Stomach smooth muscle (tissue), 2 donors: ENCODE data around the gene ABCA6.

Experiments
- H3K27ac ChIP-seq: one replicate; pipeline ENCODE4 v1.7.0; 2013; ENCODE audit warnings: mild to moderate bottlenecking, low read length, inconsistent platforms
- H3K27me3 ChIP-seq, 2 donors: one replicate each; pipeline ENCODE4 v1.7.0; 2013; ENCODE audit warnings: low read length in 2 of 2; ENCODE audit not compliant: insufficient read depth in 2 of 2, control insufficient read depth in 1 of 2
- H3K36me3 ChIP-seq, 2 donors: one replicate each; pipeline ENCODE4 v1.7.0; 2013; ENCODE audit warnings: low read length in 2 of 2; ENCODE audit not compliant: control insufficient read depth in 2 of 2, insufficient read depth in 2 of 2
- H3K4me1 ChIP-seq: one replicate; pipeline ENCODE4 v1.7.0; 2013; ENCODE audit warnings: low read length; ENCODE audit not compliant: control insufficient read depth, insufficient read depth
- H3K4me3 ChIP-seq, 2 donors: one replicate each; pipeline ENCODE4 v1.7.0; 2013; ENCODE audit warnings: low read length in 2 of 2
- H3K9ac ChIP-seq, 2 donors: one replicate each; pipeline ENCODE4 v1.7.0; 2013; ENCODE audit warnings: low read length in 2 of 2, mild to moderate bottlenecking in 1 of 2
- H3K9me3 ChIP-seq, 2 donors: one replicate each; pipeline ENCODE4 v1.7.0; 2013; ENCODE audit warnings: low read length in 2 of 2; ENCODE audit not compliant: control insufficient read depth in 2 of 2
- donor health status: healthy.
- donor health status: Pancreatic carcinoma.

Gene ABCA6

GRCh38 chr17:69134112-69134511, 7.6 kb downstream of the ABCA6 start:
- Histone ChIP-seq H3K4me3 (no peak overlapping the region), H3K36me3 (peaks cover 4 to 5% of the 10 kb centered on the region in 2 donors), H3K27me3 (no peaks in the 10 kb centered on the region), H3K9me3 (peaks cover 0 to 3% of the 10 kb centered on the region in 2 donors), H3K27ac (no peak overlapping the region), H3K4me1 (no peaks in the 10 kb centered on the region), H3K9ac (no peak overlapping the region)

- Histone ChIP-seq H3K9ac (no peak overlapping the region), H3K4me1 (no peaks in the 10 kb centered on the region), H3K36me3 (peaks cover 0 to 5% of the 10 kb centered on the region in 2 donors), H3K4me3 (no peak overlapping the region), H3K9me3 (no peaks in the 10 kb centered on the region), H3K27ac (no peak overlapping the region), H3K27me3 (no peaks in the 10 kb centered on the region)
Observed at GRCh38 chr17:69130627-69131296, 10.9 kb downstream of the ABCA6 start.

GRCh38 chr17:69123626-69124025, 18.1 kb downstream of the ABCA6 start:
- H3K9me3 ChIP-seq = no peaks in the 10 kb centered on the region
- H3K9ac ChIP-seq = no peak overlapping the region
- H3K27me3 ChIP-seq = no peaks in the 10 kb centered on the region
- H3K27ac ChIP-seq = no peak overlapping the region
- no peak overlapping the region for H3K4me3 ChIP-seq
- no peaks in the 10 kb centered on the region for H3K4me1 ChIP-seq
- H3K36me3 ChIP-seq = no peaks in the 10 kb centered on the region

- Histone ChIP-seq H3K4me1 (no peaks in the 10 kb centered on the region), H3K9ac (no peak overlapping the region), H3K9me3 (no peaks in the 10 kb centered on the region), H3K36me3 (no peaks in the 10 kb centered on the region), H3K4me3 (no peak overlapping the region), H3K27ac (no peak overlapping the region), H3K27me3 (no peaks in the 10 kb centered on the region)
Observed at GRCh38 chr17:69122065-69122464, 19.6 kb downstream of the ABCA6 start.

- Histone ChIP-seq H3K36me3 (no peaks in the 10 kb centered on the region), H3K4me3 (no peak overlapping the region), H3K27me3 (no peaks in the 10 kb centered on the region), H3K9ac (no peak overlapping the region), H3K9me3 (no peaks in the 10 kb centered on the region), H3K4me1 (no peaks in the 10 kb centered on the region), H3K27ac (no peak overlapping the region)
Observed at GRCh38 chr17:69117855-69118784, 23.6 kb downstream of the ABCA6 start.

DNA sequence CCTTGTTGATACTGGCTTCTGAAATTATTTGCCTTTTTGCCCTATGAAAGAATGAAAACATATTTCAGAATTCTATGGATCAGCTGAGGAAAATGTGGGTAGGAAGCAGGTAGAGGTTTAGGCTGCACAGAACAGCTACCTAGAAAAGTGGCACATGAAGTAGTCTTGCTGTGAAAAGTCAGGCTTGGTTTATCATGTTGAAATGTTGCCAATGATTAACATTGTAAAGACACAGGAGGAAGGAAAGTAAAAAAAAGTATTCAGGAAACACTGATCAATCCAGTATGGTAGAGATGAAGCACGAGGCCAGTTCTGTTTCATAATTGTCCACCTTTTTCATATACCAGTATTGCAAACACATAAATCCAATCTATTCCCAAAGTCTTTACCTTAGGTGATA, 29.9 kb downstream of the ABCA6 start:
- no peak overlapping the region for H3K4me3 ChIP-seq

GRCh38 chr17:69105907-69106730, 35.6 kb downstream of the ABCA6 start:
- H3K9ac ChIP-seq = no peak overlapping the region
- no peaks in the 10 kb centered on the region for H3K36me3 ChIP-seq
- H3K9me3 ChIP-seq = no peaks in the 10 kb centered on the region
- no peaks in the 10 kb centered on the region for H3K4me1 ChIP-seq
- H3K4me3 ChIP-seq = no peak overlapping the region
- no peak overlapping the region for H3K27ac ChIP-seq
- no peaks in the 10 kb centered on the region for H3K27me3 ChIP-seq

More for the DNA sequence above, 29.9 kb downstream of the ABCA6 start:
- no peaks in the 10 kb centered on the region for H3K9me3 ChIP-seq
- H3K27me3 ChIP-seq = no peaks in the 10 kb centered on the region
- no peak overlapping the region for H3K9ac ChIP-seq
- H3K36me3 ChIP-seq = no peaks in the 10 kb centered on the region
- H3K27ac ChIP-seq = no peak overlapping the region
- H3K4me1 ChIP-seq = no peaks in the 10 kb centered on the region

GRCh38 chr17:69103557-69104233, 38.0 kb downstream of the ABCA6 start:
- no peaks in the 10 kb centered on the region for H3K27me3 ChIP-seq
- no peak overlapping the region for H3K4me3 ChIP-seq
- no peak overlapping the region for H3K27ac ChIP-seq
- H3K9me3 ChIP-seq = no peaks in the 10 kb centered on the region
- no peak overlapping the region for H3K9ac ChIP-seq
- H3K4me1 ChIP-seq = no peaks in the 10 kb centered on the region
- peaks cover 0 to 4% of the 10 kb centered on the region in 2 donors for H3K36me3 ChIP-seq

- no peaks in the 10 kb centered on the region for H3K4me1 ChIP-seq
- H3K27ac ChIP-seq = no peak overlapping the region
- H3K4me3 ChIP-seq = no peak overlapping the region
- H3K9me3 ChIP-seq = no peaks in the 10 kb centered on the region
- no peaks in the 10 kb centered on the region for H3K27me3 ChIP-seq
- peaks cover 0 to 4% of the 10 kb centered on the region in 2 donors for H3K36me3 ChIP-seq
- no peak overlapping the region for H3K9ac ChIP-seq
Observed at GRCh38 chr17:69098625-69099024, 43.1 kb downstream of the ABCA6 start.

DNA sequence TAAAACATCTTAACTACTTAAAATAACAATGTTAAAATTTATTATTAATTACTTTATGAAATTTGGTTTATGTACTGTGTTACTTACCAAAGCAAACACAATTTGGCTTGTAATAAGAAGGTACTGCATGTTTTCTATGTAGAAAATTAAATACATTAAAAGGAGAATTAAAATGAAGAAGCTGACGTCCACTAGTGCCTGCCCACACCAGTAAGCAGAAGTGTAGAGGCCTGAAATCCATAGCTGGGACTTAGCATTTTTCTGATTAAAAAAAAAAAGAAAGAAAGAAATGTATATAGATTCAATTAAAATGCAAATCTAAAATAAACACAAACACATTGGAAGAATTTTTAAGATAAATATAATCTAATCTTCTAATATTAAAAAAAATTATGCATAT, 45.2 kb downstream of the ABCA6 start:
- Histone ChIP-seq H3K27me3 (no peaks in the 10 kb centered on the region), H3K9ac (no peak overlapping the region), H3K36me3 (peaks cover 0 to 4% of the 10 kb centered on the region in 2 donors), H3K27ac (no peak overlapping the region), H3K9me3 (no peaks in the 10 kb centered on the region), H3K4me1 (no peaks in the 10 kb centered on the region), H3K4me3 (no peak overlapping the region)
